ENCODE data around the gene IKZF1. TPM values are rescaled to one million over a fixed set of nuclear protein-coding genes. Genes with fewer than 3 reads are reported as not detected.

Gene IKZF1
- total RNA-seq, 1 donor from 2014 or later = 0.11 TPM

GRCh38 chr7:50367570-50367969 is 63.1 kb downstream of the IKZF1 start:
- H3K27me3 Mint-ChIP-seq (ENCODE audit: insufficient read depth, low read depth) = no peaks in the 10 kb centered on the region
- Histone ChIP-seq H3K27ac (no peak overlapping the region), H3K4me1 (no peaks in the 10 kb centered on the region), H2AFZ (replicated peaks) (no peak overlapping the region), H3F3A (ENCODE audit: low read depth) (no peaks in the 10 kb centered on the region), H3K9ac (no peak overlapping the region), H3K79me2 (ENCODE audit: low read depth) (no peaks in the 10 kb centered on the region), H3K4me2 (no peak overlapping the region), H3K27me3 (no peaks in the 10 kb centered on the region), H4K20me1 (ENCODE audit: low read depth) (no peaks in the 10 kb centered on the region), H3K9me3 (ENCODE audit: low read depth) (no peaks in the 10 kb centered on the region), H3K4me3 (no peak overlapping the region), H3K36me3 (no peaks in the 10 kb centered on the region)
- DNase-seq (ENCODE audit: low spot score) = no peak
- peaks cover 1% of the 10 kb centered on the region for H3K36me3 Mint-ChIP-seq
- H3K4me3 Mint-ChIP-seq = no peak overlapping the region
- H3K27ac Mint-ChIP-seq = no peak overlapping the region
- no peak for TF ChIP-seq CTCF (IDR thresholded peaks at IDR 0.05)
- no peak for TF ChIP-seq EZH2 (IDR thresholded peaks at IDR 0.05)
- TF ChIP-seq EZH2phosphoT487 (IDR thresholded peaks at IDR 0.05) = no peak
- H3K9me3 Mint-ChIP-seq = no peaks in the 10 kb centered on the region
- H3K4me1 Mint-ChIP-seq = no peaks in the 10 kb centered on the region

- Mint-ChIP-seq H3K27ac (no peak overlapping the region), H3K36me3 (no peaks in the 10 kb centered on the region), H3K4me3 (no peak overlapping the region), H3K27me3 (ENCODE audit: insufficient read depth, low read depth) (no peaks in the 10 kb centered on the region), H3K4me1 (no peaks in the 10 kb centered on the region), H3K9me3 (no peaks in the 10 kb centered on the region)
- H3K36me3 ChIP-seq = no peaks in the 10 kb centered on the region
- no peaks in the 10 kb centered on the region for H3K27me3 ChIP-seq
- no peak overlapping the region for H3K4me2 ChIP-seq
- TF ChIP-seq EZH2phosphoT487 (IDR thresholded peaks at IDR 0.05) = no peak
- no peak for TF ChIP-seq CTCF (IDR thresholded peaks at IDR 0.05)
- TF ChIP-seq EZH2 (IDR thresholded peaks at IDR 0.05) = no peak
- DNase-seq (ENCODE audit: low spot score) = no peak
- no peak overlapping the region for H3K27ac ChIP-seq
- no peak overlapping the region for H2AFZ ChIP-seq (replicated peaks)
- H4K20me1 ChIP-seq (ENCODE audit: low read depth) = no peaks in the 10 kb centered on the region
- no peaks in the 10 kb centered on the region for H3K4me1 ChIP-seq
- no peaks in the 10 kb centered on the region for H3K79me2 ChIP-seq (ENCODE audit: low read depth)
- H3K4me3 ChIP-seq = no peak overlapping the region
- no peaks in the 10 kb centered on the region for H3K9me3 ChIP-seq (ENCODE audit: low read depth)
- no peak overlapping the region for H3K9ac ChIP-seq
- no peaks in the 10 kb centered on the region for H3F3A ChIP-seq (ENCODE audit: low read depth)
Measured at GRCh38 chr7:50368366-50368765, 63.9 kb downstream of the IKZF1 start.

- Histone ChIP-seq H2AFZ (replicated peaks) (no peak overlapping the region), H3K36me3 (no peaks in the 10 kb centered on the region), H3K9ac (no peak overlapping the region), H3F3A (ENCODE audit: low read depth) (no peaks in the 10 kb centered on the region), H3K4me3 (no peak overlapping the region), H4K20me1 (ENCODE audit: low read depth) (no peaks in the 10 kb centered on the region), H3K4me2 (no peak overlapping the region), H3K27ac (no peak overlapping the region), H3K4me1 (no peaks in the 10 kb centered on the region), H3K9me3 (ENCODE audit: low read depth) (no peaks in the 10 kb centered on the region), H3K79me2 (ENCODE audit: low read depth) (no peaks in the 10 kb centered on the region), H3K27me3 (no peaks in the 10 kb centered on the region)
- peak; percentile 76 for DNase-seq (ENCODE audit: low spot score)
- H3K27ac Mint-ChIP-seq = no peak overlapping the region
- no peaks in the 10 kb centered on the region for H3K36me3 Mint-ChIP-seq
- no peaks in the 10 kb centered on the region for H3K4me1 Mint-ChIP-seq
- H3K9me3 Mint-ChIP-seq = no peaks in the 10 kb centered on the region
- H3K4me3 Mint-ChIP-seq = no peak overlapping the region
- no peaks in the 10 kb centered on the region for H3K27me3 Mint-ChIP-seq (ENCODE audit: insufficient read depth, low read depth)
- TF ChIP-seq EZH2 (IDR thresholded peaks at IDR 0.05) = no peak
- no peak for TF ChIP-seq EZH2phosphoT487 (IDR thresholded peaks at IDR 0.05)
- peak; percentile 83 for TF ChIP-seq CTCF (IDR thresholded peaks at IDR 0.05)
Measured at GRCh38 chr7:50369143-50370026, 64.9 kb downstream of the IKZF1 start.

Data from neural progenitor cell (in vitro differentiated cells).